LNCAP (cell line): Measurements from ENCODE around the gene GLI3.

Source experiments
- TF ChIP-seq, protein P1 (sequence below): fragments of 450-650 bp; IDR thresholded peaks from 2 replicates; pipeline ENCODE4 v1.5.1; 2017; ENCODE audit warnings: mild to moderate bottlenecking

Gene GLI3

GRCh38 chr7:42168512-42168911 lies 68.5 kb downstream of the GLI3 start:
- TF ChIP-seq, protein P1, sequence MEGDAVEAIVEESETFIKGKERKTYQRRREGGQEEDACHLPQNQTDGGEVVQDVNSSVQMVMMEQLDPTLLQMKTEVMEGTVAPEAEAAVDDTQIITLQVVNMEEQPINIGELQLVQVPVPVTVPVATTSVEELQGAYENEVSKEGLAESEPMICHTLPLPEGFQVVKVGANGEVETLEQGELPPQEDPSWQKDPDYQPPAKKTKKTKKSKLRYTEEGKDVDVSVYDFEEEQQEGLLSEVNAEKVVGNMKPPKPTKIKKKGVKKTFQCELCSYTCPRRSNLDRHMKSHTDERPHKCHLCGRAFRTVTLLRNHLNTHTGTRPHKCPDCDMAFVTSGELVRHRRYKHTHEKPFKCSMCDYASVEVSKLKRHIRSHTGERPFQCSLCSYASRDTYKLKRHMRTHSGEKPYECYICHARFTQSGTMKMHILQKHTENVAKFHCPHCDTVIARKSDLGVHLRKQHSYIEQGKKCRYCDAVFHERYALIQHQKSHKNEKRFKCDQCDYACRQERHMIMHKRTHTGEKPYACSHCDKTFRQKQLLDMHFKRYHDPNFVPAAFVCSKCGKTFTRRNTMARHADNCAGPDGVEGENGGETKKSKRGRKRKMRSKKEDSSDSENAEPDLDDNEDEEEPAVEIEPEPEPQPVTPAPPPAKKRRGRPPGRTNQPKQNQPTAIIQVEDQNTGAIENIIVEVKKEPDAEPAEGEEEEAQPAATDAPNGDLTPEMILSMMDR = no peak

DNA sequence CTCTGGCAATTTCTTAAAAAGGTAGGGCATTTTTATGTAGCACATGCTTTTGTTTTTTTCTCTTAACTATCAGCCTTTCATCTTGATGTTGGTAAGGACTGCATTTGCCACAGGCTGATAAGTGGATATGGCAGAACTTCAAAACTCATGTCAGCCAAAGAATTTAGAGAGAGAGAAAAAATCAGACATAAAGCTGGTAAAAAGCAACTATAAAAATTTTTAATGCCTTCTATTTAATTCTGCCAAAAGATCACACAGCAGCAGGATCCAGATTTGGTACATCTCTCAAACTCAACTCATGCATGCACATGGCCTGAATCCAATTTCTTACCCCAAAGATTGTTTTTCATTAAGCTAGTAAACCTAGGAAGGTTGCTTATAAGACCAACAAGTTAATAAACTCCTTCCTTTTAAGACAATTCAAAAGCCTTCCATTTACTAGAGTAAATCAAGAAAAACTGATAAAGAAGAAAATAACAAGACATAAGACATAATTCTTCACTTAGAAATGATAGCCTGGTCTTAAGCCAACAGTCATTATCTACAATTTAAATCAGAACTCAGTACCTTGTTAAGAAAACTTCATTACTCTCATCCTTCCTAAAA lies 69.3 kb downstream of the GLI3 start:
- TF ChIP-seq, protein P1 = no peak

GRCh38 chr7:42167206-42167605 lies 69.8 kb downstream of the GLI3 start:
- TF ChIP-seq, protein P1 = no peak

- TF ChIP-seq, protein P1 = no peak
Observed at GRCh38 chr7:42164881-42165428, 72.1 kb downstream of the GLI3 start.

- TF ChIP-seq, protein P1 = no peak
Observed at GRCh38 chr7:42162560-42163325, 74.3 kb downstream of the GLI3 start.

DNA sequence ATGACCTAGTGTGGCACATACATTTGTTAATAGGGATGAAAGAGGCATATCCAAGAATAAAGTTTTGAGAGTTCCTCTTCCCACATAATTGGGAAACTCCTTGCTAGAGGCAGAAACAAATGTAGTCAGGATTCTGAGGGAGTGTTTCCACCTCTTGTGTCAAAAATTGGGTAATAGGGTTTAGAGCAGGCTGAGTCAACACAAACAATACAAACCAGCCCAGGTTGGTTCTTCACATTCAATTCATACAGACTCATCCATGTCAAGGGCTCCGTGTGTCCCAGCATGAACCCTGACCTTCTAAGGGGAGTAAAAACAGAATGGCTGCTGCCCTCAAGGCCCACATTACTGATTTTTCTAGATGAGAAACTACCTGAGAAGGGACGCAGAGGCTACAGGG lies 75.3 kb downstream of the GLI3 start:
- TF ChIP-seq, protein P1 = no peak

DNA sequence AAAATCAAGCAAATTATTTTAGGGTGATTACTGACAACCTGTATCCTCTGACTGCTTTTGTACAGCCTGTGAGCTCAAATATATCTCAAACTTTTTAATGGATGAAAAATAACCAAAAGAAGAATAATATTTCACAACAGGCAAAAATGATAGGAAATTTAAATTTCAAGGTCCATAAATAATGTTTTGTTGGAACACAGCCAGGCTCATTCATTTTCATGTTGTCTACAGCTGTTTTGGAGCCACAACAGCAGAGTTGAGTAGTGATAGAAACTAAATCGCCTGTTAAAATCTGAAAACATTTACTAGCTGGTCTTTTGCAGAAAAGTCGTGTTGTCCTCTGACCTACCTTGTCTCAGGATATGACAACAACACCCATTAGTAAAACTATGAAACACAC lies 75.9 kb downstream of the GLI3 start:
- TF ChIP-seq, protein P1 = no peak
